NB4 (cell line): ENCODE results near the gene DAPK1.

Experiments used
- MYC ChIP-seq: IDR thresholded peaks from 2 replicates; pipeline ENCODE4 v1.6.1; 2011; ENCODE audit warnings: low read depth, low read length
- POLR2A ChIP-seq: IDR thresholded peaks from 2 replicates; pipeline ENCODE4 v1.6.1; 2011; ENCODE audit warnings: mild to moderate bottlenecking; ENCODE audit not compliant: insufficient read length; ENCODE audit errors: extremely low read depth
- TF ChIP-seq, protein P1 (sequence below): IDR thresholded peaks from one replicate; pipeline ENCODE4 v1.5.1; 2012; ENCODE audit warnings: low read depth, low read length
- TF ChIP-seq, protein P2 (sequence below): IDR thresholded peaks from 2 replicates; pipeline ENCODE4 v1.6.1; 2011; ENCODE audit warnings: low read depth, low read length

DNA sequence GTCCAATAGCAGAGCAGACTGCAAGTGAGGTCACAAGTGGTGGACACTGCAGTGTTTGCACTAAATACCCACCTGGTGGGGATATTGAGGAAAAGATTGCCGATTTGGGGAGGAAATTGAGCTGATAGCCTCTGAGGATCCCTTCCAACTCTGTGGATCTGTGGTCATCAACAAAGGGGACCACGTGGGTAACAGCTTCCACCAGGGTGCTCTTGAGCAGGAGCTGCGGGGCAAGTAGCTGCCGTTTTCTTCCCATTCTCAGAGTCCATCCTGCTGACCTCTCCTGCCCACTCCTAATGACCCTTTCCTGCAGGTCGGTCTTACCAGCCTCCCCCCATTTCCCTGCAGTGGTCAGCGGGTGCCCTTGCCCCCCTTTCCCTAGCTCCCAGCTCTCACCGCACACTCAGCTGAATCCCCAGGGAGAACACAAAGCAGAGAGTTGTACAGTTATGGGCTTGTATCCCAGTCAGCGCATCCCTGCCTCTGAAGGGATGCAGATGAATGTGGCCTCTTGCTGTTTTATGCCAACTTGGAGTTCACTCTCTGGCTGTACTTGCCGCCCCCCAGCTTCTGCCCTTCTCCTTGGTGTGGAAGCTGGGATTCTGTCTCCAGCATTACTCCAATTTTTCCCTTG lies 18.0 kb downstream of the DAPK1 start:
- TF ChIP-seq POLR2A (no peak), MYC (no peak)
- TF ChIP-seq, protein P1, sequence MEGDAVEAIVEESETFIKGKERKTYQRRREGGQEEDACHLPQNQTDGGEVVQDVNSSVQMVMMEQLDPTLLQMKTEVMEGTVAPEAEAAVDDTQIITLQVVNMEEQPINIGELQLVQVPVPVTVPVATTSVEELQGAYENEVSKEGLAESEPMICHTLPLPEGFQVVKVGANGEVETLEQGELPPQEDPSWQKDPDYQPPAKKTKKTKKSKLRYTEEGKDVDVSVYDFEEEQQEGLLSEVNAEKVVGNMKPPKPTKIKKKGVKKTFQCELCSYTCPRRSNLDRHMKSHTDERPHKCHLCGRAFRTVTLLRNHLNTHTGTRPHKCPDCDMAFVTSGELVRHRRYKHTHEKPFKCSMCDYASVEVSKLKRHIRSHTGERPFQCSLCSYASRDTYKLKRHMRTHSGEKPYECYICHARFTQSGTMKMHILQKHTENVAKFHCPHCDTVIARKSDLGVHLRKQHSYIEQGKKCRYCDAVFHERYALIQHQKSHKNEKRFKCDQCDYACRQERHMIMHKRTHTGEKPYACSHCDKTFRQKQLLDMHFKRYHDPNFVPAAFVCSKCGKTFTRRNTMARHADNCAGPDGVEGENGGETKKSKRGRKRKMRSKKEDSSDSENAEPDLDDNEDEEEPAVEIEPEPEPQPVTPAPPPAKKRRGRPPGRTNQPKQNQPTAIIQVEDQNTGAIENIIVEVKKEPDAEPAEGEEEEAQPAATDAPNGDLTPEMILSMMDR, result no peak
- TF ChIP-seq, protein P2, sequence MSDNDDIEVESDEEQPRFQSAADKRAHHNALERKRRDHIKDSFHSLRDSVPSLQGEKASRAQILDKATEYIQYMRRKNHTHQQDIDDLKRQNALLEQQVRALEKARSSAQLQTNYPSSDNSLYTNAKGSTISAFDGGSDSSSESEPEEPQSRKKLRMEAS, result no peak
